ENCODE measurements around the gene ERICH6.
A peak's percentile ranks its signal among the peaks of the same experiment; 100 is the strongest.

ERICH6 gene

GRCh38 chr3:150710097-150710496, 6.4 kb upstream of the ERICH6 start:
- no peak for ATAC-seq
- TF ChIP-seq PPARA (CRISPR knock-in tag; IDR thresholded peaks at IDR 0.05; ENCODE audit: borderline replicate concordance) (no peak), ZC3H10 (CRISPR knock-in tag; IDR thresholded peaks at IDR 0.05) (no peak), SNAI2 (CRISPR knock-in tag; IDR thresholded peaks at IDR 0.05) (no peak), RARB (CRISPR knock-in tag; IDR thresholded peaks at IDR 0.05) (no peak), BACH2 (CRISPR knock-in tag; IDR thresholded peaks at IDR 0.05; ENCODE audit: borderline replicate concordance) (no peak), GLIS3 (CRISPR knock-in tag; IDR thresholded peaks at IDR 0.05) (no peak), CREB5 (CRISPR knock-in tag; IDR thresholded peaks at IDR 0.05; ENCODE audit: low read depth) (no peak), ESRRG (CRISPR knock-in tag; IDR thresholded peaks at IDR 0.05) (no peak), ZFP30 (CRISPR knock-in tag; IDR thresholded peaks at IDR 0.05) (no peak), TCF4 (CRISPR knock-in tag; IDR thresholded peaks at IDR 0.05; ENCODE audit: borderline replicate concordance) (no peak)

GRCh38 chr3:150703299-150703755, 393 bp downstream of the ERICH6 start:
- ATAC-seq = peak; percentile 75
- TF ChIP-seq ZNF8 (CRISPR knock-in tag; IDR thresholded peaks at IDR 0.05) (no peak), ARNTL (CRISPR knock-in tag; IDR thresholded peaks at IDR 0.05; ENCODE audit: borderline replicate concordance, low read depth) (no peak), POU6F1 (CRISPR knock-in tag; IDR thresholded peaks at IDR 0.05; ENCODE audit: borderline replicate concordance, low read depth) (no peak), OSR1 (CRISPR knock-in tag; IDR thresholded peaks at IDR 0.05) (no peak), PPARA (CRISPR knock-in tag; IDR thresholded peaks at IDR 0.05; ENCODE audit: borderline replicate concordance) (no peak), CREB5 (CRISPR knock-in tag; IDR thresholded peaks at IDR 0.05; ENCODE audit: low read depth) (no peak), ESRRG (CRISPR knock-in tag; IDR thresholded peaks at IDR 0.05) (no peak), TSHZ2 (CRISPR knock-in tag; IDR thresholded peaks at IDR 0.05) (no peak), PATZ1 (CRISPR knock-in tag; IDR thresholded peaks at IDR 0.05; ENCODE audit: borderline replicate concordance) (no peak), CSDC2 (CRISPR knock-in tag; IDR thresholded peaks at IDR 0.05) (no peak), TOX (CRISPR knock-in tag; IDR thresholded peaks at IDR 0.05; ENCODE audit: borderline replicate concordance) (no peak), ZFP3 (CRISPR knock-in tag; IDR thresholded peaks at IDR 0.05) (no peak), CSRNP3 (CRISPR knock-in tag; IDR thresholded peaks at IDR 0.05) (no peak), ZNF70 (CRISPR knock-in tag; IDR thresholded peaks at IDR 0.05) (no peak), ZNF565 (CRISPR knock-in tag; conservative IDR thresholded peaks at IDR 0.05; ENCODE audit: low read depth) (no peak)

All from SK-N-SH treated with all-trans-retinoic acid at 6 μM for 48 hours (cell line).